Ramos (cell line): ENCODE data around the gene PHF21B.
"Not testable (repeated sequence)": the region's sequence is repeated elsewhere in the genome, so short reads cannot be mapped to it uniquely, and the experiment has no call there.

Source experiments
- in situ Hi-C: fragments of 300-500 bp; cut with MboI; formaldehyde crosslinking; loops from one replicate; pipeline ENCODE4 v1.14.3; 2022; ENCODE audit warnings: low sequenced_read_pairs; ENCODE audit not compliant: unreplicated experiment

The PHF21B gene

GRCh38 chr22:44906248-44906936 lies 103.4 kb downstream of the PHF21B start:
- in situ Hi-C loops: no loop called here

GRCh38 chr22:44904492-44905152 lies 105.2 kb downstream of the PHF21B start:
- in situ Hi-C loops: not testable (repeated sequence)

GRCh38 chr22:44903164-44903563 lies 106.6 kb downstream of the PHF21B start:
- in situ Hi-C loops: not testable (repeated sequence)

- in situ Hi-C loops: no loop called here
Observed at GRCh38 chr22:44901301-44901700, 108.5 kb downstream of the PHF21B start.

DNA sequence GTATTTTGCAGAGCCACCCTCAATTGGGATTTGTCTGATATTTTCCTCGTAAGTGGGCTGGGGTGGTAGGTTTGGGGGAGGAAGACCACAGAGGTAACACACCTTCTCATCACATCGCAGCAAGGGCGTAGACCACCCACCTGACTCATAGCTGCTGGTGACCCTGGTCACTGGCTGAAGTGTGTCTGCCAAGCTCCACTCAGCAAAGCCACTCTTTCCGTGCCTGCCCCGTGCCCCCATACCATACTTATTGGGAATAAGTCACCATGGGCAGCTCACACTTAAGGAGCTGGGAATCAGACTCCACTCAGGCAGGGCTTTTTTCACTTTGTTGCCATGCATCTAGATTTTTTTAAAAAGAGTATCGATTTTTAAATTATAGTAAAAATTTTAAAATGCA lies 111.6 kb downstream of the PHF21B start:
- in situ Hi-C loops: no loop called here

DNA sequence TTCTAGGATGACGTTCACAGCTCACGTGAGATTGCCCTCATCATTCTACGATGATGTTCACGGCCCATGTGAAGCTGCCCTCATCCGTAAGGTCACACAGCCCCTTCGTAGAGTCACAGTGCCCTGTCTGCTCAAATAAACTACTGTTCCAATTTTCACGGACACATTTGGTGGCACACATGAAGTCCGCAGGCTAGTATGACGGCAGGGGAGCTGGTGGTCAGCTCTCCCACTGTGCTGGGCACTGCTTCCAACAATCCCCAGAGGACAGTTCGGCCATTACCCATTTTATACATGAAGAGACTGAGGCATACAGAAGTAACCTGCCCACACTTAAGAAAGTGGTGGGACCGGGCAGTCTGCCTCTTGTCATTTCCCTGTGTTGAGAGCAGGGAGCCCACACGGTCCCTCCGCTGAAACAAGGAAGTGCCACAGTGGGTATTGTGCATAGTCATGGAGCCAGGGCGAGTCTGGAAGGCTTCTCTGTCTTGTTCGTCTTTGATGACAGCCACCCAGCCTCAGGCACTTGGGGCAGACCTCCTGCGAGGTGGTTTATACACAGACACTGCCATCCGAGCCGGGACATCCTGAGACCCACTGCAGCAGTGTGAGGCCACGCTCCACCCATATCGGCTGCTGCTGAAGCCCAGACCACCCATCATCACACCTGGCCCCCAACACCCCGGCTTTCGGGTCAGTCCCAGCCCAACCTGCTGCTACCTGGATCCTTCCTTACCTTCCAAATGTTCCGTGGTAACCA lies 114.3 kb downstream of the PHF21B start:
- in situ Hi-C loops: no loop called here

DNA sequence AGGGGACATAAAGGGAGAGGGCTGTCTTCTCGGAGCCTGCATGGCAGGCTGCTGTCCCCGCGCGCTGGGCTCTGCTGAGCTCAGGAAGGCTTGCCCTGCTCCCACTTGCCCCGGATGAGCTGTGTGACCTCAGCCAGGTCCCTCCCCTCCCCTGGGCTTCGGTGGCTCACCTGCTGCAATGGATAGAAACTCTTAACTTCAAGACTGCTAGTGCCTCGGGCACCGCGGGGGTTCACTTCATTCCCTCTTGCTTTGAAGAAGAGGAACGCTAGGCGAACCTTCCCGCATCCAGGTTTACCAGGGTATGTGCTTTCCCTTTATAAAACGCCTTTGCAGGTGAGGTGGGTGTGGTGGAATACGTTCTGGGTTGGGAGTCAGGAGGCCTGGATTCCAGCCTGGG lies 115.0 kb downstream of the PHF21B start:
- in situ Hi-C loops: no loop called here

DNA sequence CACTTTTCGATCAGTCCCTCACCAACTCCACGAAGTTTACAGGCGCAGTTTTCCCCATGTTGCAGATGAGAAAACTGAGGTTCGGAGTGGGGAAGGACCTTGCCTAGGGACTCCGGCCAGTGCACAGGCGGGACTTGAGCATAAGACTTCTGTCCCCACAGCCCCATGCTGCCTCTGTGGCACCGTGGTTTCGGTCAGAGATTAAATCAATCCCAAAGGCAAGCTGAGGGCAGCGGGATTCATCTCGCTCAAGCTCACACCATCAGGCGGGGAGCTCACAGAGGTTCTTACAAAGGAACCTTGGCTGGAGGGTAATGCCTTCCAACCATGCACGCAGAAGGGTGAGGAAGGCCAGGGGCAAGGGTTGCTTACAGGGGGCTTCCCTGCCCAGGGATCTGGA lies 115.5 kb downstream of the PHF21B start:
- in situ Hi-C loops: no loop called here

DNA sequence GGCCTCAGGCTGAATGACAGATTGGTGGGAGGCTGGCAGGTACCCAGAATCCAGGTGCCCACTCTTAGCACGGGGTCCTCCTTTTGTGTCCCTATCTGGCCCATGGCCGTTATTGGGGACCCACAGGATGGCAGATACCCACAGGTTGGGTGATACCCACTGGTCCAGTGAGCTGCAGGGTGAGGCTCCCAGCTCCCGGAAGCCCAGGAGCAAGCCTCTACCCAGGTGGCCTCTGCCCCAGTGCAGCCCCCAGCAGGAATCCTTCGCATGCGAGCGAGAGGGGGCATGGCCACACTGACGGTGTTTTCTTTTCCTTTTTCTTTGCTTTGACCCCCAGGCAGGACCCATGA lies 116.1 kb downstream of the PHF21B start:
- in situ Hi-C loops: no loop called here

DNA sequence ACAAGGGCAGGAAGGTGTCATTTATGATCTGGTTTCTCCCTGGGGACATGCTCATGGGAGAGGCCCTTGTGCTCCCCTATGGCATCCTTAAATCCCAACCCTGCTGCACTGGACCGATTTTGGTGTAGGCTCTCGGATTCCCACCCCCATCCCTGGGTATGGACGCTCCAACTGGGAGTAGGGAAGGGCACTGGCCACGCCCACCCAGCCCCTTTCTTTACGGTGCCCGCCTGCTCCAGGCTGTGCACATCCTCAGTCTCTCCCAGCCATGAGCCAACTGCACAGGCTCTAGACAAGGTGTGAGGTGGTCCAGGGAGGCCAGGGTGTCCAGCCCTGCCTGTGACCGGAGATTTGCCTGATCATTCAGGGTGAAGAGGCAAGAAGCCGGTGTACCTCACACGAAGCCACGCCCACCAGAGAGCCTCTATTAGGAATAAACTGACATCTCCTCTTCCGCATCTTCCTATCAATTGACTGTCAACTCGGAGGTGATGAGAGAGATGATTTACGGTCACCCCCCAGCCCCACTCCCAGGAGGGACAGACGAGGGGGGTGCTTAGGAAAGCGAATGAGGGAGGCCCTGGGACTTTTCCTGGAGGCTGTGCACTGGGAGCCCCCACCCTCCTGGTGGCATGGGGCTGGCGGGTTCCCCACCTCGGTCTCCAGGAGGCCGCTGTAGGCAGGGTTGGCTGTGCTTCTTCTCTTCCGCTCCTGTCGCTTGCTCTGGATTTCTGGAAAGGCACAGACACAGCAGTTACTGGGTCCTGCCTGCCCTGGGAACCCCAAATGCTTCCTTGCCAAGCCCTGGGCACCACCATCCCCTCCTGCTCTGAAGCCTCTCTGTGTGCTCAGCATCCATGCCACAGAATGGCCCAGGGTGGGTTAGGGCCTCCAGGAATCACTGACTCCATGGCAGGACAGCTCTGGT lies 116.7 kb downstream of the PHF21B start:
- in situ Hi-C loops: no loop called here

DNA sequence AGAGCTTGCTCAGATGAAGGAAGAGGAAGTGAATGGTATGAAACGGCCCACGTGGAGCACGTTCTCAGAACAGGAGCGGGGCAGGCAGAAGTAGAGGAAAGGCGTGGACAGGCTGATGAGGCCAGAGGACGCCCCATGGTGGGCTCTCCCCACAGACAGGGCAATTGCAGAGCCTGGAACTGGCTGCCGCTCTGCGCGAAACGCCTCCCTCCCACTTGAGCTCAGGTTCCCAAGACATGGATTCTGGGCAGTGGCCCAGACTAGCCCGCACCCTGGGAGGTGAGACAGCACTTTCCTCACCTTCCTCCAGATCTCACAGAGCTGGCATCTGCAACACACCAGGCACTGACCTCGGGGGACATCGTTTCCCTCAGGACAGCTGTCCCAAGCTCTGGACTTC lies 117.6 kb downstream of the PHF21B start:
- in situ Hi-C loops: no loop called here

DNA sequence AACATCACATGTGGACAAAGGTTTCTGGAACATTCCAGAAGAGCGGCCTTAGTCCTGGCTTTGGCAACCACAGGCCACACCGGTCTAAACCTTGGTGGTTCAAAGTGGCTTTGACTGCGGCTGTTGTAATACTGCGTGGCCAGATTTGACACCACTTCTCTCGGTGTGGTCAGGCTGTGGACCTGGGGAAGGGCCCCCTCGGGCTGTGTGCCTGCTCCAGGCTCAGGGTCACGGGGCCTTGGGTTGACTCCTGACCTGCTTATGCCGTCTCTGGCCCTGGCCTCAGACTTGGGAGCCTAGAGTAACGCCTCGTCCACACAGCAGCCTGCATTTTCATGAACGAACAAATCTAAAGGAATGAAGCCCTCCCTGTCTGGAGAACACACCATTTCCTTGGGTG lies 118.0 kb downstream of the PHF21B start:
- in situ Hi-C loops: no loop called here

- in situ Hi-C loops: no loop called here
Observed at GRCh38 chr22:44891293-44891747, 118.5 kb downstream of the PHF21B start.

- in situ Hi-C loops: no loop called here
Observed at GRCh38 chr22:44890416-44891292, 119.2 kb downstream of the PHF21B start.

DNA sequence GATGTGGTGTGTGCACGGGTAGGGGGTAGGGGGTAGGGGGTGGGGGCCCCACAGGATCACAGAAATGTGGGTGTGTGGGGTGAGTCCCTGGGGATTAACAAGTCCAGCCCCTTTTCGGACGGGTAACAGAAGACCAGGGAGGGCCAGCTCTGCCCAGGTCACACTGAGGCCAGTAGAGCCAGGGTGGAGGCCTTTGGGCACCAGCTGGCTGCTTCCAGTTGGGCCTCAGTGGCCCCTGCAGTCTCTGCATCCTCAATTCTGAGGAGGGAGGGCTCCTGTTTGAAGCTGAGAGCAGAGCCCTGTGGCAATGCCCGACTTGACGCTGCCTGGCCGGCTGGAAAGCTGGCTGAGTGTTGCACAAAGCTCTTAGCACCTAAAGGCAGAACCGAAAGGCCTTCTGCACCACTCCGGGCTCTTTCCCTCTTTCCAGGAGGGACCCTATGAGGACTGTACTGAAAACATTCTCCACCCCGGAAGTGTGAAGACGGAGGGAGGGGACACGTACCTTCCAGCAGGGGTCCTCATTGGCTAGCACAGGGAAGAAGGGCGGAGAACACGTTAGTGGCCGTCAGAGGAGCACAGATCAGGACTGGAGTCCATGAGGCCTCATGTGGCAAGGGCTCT lies 120.4 kb downstream of the PHF21B start:
- in situ Hi-C loops: no loop called here

GRCh38 chr22:44888491-44889254 lies 121.1 kb downstream of the PHF21B start:
- in situ Hi-C loops: no loop called here

DNA sequence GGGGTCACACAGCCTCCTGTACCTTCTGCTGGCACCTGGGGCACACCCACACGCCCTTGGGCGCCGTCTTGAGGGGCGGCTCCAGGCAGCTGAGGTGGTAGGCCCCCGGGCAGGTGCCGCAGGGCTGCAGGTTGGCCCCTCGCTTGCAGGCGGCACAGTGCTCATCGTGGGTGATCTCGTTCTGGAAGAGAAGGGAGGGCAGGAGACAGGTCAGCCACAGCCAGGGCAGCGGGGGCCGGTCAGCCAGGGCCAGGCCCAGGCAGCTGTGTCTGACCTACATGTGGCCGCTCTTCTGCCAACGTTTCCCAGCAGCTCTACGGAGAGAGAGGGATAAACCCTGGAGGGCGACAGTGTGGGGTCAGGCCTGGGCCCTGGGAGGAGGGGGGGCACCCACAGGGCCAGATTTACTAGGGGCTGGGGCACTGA lies 121.9 kb downstream of the PHF21B start:
- in situ Hi-C loops: no loop called here

DNA sequence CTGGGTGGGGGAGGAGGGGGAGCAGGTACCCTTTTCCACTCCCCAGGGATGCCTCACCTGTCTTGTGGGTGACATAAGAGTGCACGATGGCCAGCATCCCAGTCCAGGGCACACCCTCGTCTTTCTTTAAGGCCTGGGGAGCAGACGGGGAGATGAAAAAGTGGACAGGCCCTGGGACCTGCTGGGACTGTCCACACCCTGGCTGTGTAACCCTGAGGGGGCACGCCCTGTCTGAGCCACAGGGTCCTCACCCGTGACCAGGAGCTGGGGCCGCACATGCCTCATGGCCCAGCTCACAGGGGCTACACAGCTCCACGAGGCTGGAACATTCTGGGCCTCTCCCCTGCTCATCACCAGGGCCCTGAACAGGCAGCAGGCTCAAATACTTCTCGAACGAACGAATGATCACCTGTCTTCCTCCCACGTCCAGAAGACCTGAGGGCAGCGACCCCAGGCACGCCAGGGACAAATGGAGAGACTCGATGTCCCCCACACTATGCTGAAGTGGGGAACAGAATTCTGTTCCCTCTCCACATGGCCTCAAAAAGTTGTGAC lies 123.9 kb downstream of the PHF21B start:
- in situ Hi-C loops: no loop called here
